Activated CD4-positive, alpha-beta T cell treated with anti-CD3 and anti-CD28 coated beads, Interleukin-2, amount 10 ng/mL, durations not matched to agents 7 days and 5 days (primary cell): ENCODE measurements around the gene STYXL1. TPM values are rescaled to one million over a fixed set of nuclear protein-coding genes. Genes with fewer than 3 reads are reported as not detected.

ENCODE experiments used
- CTCF ChIA-PET: fragments of 350-600 bp; sonication (Branson Sonifier 250); formaldehyde crosslinking; loops from one replicate; lab custom pipeline; 2021; ENCODE audit warnings: antibody characterized with exemption; lab: Charles Lee
- POLR2A ChIA-PET: fragments of 350-600 bp; sonication (Branson Sonifier 250); formaldehyde crosslinking; loops from one replicate; lab custom pipeline; 2021; ENCODE audit warnings: antibody characterized with exemption; lab: Charles Lee
- DNase-seq: peaks from one replicate; pipeline ENCODE4 v3.0.0-alpha.2; 2020
- H3K27ac Mint-ChIP-seq: one replicate; pipeline ENCODE4 v1.8.0; 2021; ENCODE audit warnings: mild to moderate bottlenecking, moderate library complexity, mixed read lengths
- H3K27me3 Mint-ChIP-seq: one replicate; pipeline ENCODE4 v1.8.0; 2021; ENCODE audit warnings: mixed read lengths
- H3K36me3 Mint-ChIP-seq: one replicate; pipeline ENCODE4 v1.8.0; 2021; ENCODE audit warnings: low read depth, mixed read lengths
- H3K4me1 Mint-ChIP-seq: one replicate; pipeline ENCODE4 v1.8.0; 2021; ENCODE audit warnings: mixed read lengths
- H3K4me3 Mint-ChIP-seq: one replicate; pipeline ENCODE4 v1.8.0; 2021; ENCODE audit warnings: mild to moderate bottlenecking, moderate library complexity, mixed read lengths
- H3K9me3 Mint-ChIP-seq: one replicate; pipeline ENCODE4 v1.8.0; 2021; ENCODE audit warnings: mixed read lengths
- total RNA-seq, 2 experiments: library from RNA; stranded (reverse); gene quantifications; one replicate each; pipeline ENCODE4 v1.2.3, GENCODE V29; 2021

The STYXL1 gene
- total RNA-seq, 2 experiments from 2014 or later = 39.1 to 40.3 TPM

DNA sequence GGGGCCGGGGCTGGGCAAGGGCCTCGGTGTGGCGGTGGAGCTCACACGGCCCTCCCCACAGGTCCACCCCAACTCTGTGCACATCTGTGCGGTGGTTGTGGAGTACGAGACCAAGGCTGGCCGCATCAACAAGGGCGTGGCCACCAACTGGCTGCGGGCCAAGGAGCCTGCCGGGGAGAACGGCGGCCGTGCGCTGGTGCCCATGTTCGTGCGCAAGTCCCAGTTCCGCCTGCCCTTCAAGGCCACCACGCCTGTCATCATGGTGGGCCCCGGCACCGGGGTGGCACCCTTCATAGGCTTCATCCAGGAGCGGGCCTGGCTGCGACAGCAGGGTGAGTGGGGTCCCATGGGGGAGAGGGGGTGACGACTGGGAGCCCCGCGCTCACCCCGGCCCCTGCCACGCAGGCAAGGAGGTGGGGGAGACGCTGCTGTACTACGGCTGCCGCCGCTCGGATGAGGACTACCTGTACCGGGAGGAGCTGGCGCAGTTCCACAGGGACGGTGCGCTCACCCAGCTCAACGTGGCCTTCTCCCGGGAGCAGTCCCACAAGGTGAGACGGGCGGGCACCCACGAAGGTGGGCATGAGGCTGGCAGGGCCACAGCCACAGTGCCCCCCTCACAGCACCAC, 62.2 kb downstream of the STYXL1 start:
- Mint-ChIP-seq H3K27me3 (no peaks in the 10 kb centered on the region), H3K4me1 (peaks cover 2% of the 10 kb centered on the region), H3K36me3 (peaks cover 3% of the 10 kb centered on the region), H3K27ac (no peak overlapping the region), H3K9me3 (no peaks in the 10 kb centered on the region), H3K4me3 (no peak overlapping the region)
- POLR2A ChIA-PET = no interaction called here
- CTCF ChIA-PET = interaction anchor here (1.4 kb wide), 1 partner anchor 15 kb away, joined by 4 read pairs; no protein-coding TSS in a partner anchor
- no peak for DNase-seq

DNA sequence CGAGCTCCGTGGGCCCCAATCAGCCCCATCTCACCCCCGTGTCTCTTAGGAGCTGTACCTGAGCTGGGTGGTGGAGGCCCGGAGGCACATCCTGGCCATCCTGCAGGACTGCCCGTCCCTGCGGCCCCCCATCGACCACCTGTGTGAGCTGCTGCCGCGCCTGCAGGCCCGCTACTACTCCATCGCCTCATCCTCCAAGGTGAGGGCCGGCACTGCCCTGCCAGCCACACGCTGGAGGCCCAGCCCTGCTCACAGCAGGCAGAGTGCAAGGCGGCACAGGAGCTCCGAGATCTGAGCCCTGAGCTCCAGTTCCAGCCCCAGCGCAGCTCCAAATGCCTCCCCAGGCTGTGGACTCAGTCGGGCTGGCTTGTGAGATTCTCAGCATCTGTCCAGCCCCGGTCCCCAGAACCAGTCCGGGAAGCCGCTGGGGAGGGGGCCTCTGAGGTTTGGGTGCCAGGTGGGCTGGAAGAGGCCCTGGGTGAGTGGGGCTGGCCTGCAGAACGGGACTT, 62.7 kb downstream of the STYXL1 start:
- CTCF ChIA-PET = interaction anchor here (1.4 to 1.5 kb wide), 2 partner anchors 10 to 15 kb away, joined by 3 to 4 read pairs; partner anchors contain the start of gene TMEM120A

DNA sequence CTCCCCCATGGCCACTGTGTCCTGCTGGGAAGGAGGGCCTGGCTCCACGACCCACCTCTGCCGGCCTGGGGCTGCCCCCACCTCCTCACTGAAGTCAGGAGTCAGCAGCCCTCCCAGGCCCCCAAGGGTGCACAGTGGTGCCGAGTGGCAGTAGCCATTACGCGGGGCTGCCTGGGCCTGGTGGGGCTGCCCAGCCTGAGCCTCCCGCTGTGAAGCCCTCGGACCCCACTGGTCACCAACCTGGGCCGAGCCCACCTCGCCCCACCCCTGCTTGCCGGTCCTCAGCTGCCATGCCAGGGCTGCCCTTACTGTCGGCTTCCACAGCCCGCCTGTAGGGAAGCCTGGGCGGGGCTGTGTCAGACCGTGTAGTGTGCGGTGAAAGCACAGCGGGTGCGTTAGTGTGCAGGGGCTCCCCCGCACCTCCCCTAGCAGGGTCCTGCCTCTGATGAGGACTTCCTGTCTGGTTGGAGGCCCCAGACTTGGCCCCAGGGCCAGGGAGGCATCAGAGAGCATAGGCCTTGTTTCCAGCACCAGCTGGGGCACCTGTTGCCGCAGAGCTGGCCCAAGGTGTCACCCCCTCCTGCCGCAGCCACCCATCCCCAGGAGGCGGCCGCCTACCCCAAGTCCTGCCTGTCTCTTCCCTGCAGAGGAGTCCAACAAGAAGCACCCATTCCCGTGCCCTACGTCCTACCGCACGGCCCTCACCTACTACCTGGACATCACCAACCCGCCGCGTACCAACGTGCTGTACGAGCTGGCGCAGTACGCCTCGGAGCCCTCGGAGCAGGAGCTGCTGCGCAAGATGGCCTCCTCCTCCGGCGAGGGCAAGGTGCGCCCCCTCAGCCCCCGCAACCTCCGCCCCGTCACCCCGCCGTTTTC, 63.4 kb downstream of the STYXL1 start:
- no peak overlapping the region for H3K4me3 Mint-ChIP-seq
- H3K9me3 Mint-ChIP-seq = no peaks in the 10 kb centered on the region
- H3K27me3 Mint-ChIP-seq = no peaks in the 10 kb centered on the region
- H3K4me1 Mint-ChIP-seq = no peaks in the 10 kb centered on the region
- H3K27ac Mint-ChIP-seq = no peak overlapping the region
- CTCF ChIA-PET = interaction anchor here (1.4 to 1.5 kb wide), 2 partner anchors 11 to 14 kb away, joined by 3 to 4 read pairs; partner anchors contain the start of gene TMEM120A
- H3K36me3 Mint-ChIP-seq = peaks cover 3% of the 10 kb centered on the region
- POLR2A ChIA-PET = no interaction called here
- DNase-seq = no peak

More for the DNA sequence above, 62.7 kb downstream of the STYXL1 start:
- POLR2A ChIA-PET = no interaction called here
- Mint-ChIP-seq H3K27me3 (no peaks in the 10 kb centered on the region), H3K9me3 (no peaks in the 10 kb centered on the region), H3K4me1 (peaks cover 2% of the 10 kb centered on the region), H3K4me3 (no peak overlapping the region), H3K36me3 (peaks cover 3% of the 10 kb centered on the region), H3K27ac (no peak overlapping the region)
- no peak for DNase-seq

DNA sequence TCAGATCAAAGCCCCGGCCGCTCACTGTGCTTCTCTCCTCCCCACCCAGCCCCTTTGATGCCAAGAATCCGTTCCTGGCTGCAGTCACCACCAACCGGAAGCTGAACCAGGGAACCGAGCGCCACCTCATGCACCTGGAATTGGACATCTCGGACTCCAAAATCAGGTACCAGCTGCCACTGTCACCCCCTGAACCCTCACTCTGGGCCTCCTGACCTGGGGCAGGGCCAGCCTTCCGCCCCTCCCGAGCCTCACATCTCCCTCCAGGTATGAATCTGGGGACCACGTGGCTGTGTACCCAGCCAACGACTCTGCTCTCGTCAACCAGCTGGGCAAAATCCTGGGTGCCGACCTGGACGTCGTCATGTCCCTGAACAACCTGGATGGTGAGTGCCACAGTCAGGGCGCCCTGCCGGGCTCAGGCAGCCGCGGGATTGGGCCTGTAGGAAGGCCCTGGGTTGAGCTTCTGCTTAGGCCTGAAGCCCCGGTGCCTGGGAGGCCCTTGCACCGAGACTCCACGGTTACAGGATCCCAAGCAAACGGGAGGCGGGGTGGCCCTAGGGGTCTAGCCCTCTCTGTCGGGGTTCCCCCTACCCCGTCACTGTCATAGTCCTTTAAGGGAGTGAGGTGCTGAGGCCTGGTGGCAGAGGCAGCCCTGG, 64.2 kb downstream of the STYXL1 start:
- Mint-ChIP-seq H3K4me1 (no peaks in the 10 kb centered on the region), H3K27me3 (no peaks in the 10 kb centered on the region), H3K36me3 (peaks cover 3% of the 10 kb centered on the region), H3K4me3 (no peak overlapping the region), H3K27ac (no peak overlapping the region), H3K9me3 (no peaks in the 10 kb centered on the region)
- DNase-seq = no peak
- ChIA-PET POLR2A (no interaction called here), CTCF (interaction anchor here (1.5 kb wide), 1 partner anchor 11 kb away, joined by 3 read pairs; the partner anchor contains the start of gene TMEM120A)

DNA sequence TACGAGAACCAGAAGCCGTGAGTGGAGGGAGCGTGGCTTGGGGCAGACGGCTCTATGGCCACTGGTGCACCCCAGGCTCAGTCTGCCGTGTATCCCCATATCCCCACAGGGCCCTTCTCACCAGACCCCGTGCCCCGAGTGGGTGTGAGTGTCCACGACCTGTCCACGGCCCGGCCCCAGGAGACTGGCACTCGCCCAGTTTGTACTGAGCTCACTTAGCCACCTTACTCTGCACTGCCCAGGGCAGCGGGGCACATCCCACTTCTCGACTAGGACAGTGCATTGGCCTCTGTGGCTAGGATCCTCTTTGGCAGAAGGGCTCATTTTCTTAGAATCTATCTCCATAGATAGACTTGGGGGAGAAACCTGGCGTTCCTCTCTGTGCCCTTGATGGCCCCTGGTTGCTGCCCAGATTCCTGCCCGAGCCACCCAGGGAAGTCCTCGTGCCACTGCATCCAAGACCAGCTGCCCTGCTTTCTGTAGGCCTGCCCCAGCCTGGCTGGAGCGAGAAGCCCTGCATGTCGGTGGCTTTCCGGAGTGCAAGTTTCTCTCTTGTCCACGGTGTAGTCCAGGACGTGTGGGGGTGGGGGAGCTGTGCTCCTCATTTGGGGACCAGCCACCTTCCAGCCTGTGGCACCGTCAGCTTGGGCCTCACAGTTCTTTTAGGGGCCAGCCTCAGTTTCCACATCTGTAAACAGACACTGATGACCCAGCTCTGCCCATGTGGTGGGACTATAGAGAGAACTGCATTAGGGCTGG, 65.3 kb downstream of the STYXL1 start:
- H3K27ac Mint-ChIP-seq = no peak overlapping the region
- no peaks in the 10 kb centered on the region for H3K9me3 Mint-ChIP-seq
- no peaks in the 10 kb centered on the region for H3K27me3 Mint-ChIP-seq
- peaks cover 3% of the 10 kb centered on the region for H3K36me3 Mint-ChIP-seq
- ChIA-PET CTCF (interaction anchor here (1.9 kb wide), 1 partner anchor 10 kb away, joined by 4 read pairs; no protein-coding TSS in a partner anchor), POLR2A (no interaction called here)
- no peak overlapping the region for H3K4me3 Mint-ChIP-seq
- H3K4me1 Mint-ChIP-seq = no peaks in the 10 kb centered on the region
- no peak for DNase-seq

DNA sequence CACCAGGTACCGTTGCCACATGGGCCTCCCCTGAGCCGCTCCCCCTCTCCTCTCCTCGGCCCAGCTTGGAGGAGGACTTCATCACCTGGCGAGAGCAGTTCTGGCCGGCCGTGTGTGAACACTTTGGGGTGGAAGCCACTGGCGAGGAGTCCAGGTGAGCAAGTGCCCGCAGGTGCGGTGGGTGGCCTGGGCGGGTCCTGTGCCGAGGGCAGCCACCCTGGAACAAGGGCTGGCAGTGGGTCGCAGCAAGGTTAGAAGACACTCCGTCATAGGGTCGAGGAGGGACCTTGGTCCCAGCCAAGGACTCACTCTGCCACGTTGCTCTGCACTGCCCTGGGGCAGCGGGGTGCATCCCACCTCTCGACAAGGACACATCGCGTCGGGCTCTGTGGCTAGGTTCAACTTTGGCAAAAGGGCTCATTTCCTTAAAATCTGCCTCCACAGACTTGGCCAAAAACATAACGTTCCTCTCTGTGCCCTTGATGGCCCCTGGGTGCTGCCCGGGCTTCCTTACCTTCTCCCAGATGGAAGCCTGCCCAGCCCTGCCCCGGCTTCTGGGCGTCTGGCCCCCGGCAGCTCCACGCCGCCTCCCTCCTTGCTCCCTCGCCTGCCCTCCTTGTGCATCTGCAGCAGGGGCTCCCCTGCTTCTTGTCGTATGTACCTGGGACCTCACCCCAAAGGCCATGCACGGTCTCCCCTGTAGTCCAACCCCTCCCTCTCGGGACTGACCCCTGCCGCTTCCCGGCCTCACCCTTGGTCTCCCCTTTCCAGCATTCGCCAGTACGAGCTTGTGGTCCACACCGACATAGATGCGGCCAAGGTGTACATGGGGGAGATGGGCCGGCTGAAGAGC, 66.1 kb downstream of the STYXL1 start:
- H3K4me3 Mint-ChIP-seq = no peak overlapping the region
- POLR2A ChIA-PET = no interaction called here
- no peak overlapping the region for H3K27ac Mint-ChIP-seq
- no peaks in the 10 kb centered on the region for H3K4me1 Mint-ChIP-seq
- CTCF ChIA-PET = interaction anchor here (1.9 kb wide), 1 partner anchor 9 kb away, joined by 4 read pairs; no protein-coding TSS in a partner anchor
- no peaks in the 10 kb centered on the region for H3K9me3 Mint-ChIP-seq
- no peaks in the 10 kb centered on the region for H3K27me3 Mint-ChIP-seq
- no peak for DNase-seq
- H3K36me3 Mint-ChIP-seq = peaks cover under 1% of the 10 kb centered on the region

DNA sequence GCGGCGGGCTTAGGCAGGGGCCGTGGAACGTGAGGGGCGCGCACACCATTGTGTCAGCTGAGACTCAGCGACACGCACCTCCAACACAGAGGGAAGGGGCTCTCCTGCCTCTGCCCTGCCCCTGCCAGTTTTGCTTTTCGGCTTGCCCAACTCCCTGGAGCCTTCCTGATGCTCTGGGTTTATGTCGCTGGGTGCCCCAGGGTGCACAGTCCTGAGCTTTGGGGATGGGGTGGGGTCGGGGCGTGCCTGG, 66.7 kb downstream of the STYXL1 start:
- POLR2A ChIA-PET = no interaction called here
- Mint-ChIP-seq H3K4me1 (no peaks in the 10 kb centered on the region), H3K27ac (no peak overlapping the region), H3K36me3 (no peaks in the 10 kb centered on the region), H3K9me3 (no peaks in the 10 kb centered on the region), H3K27me3 (no peaks in the 10 kb centered on the region), H3K4me3 (no peak overlapping the region)
- CTCF ChIA-PET = interaction anchor here (1.2 kb wide), 1 partner anchor 71 kb away, joined by 3 read pairs; no protein-coding TSS in a partner anchor
- DNase-seq = no peak

DNA sequence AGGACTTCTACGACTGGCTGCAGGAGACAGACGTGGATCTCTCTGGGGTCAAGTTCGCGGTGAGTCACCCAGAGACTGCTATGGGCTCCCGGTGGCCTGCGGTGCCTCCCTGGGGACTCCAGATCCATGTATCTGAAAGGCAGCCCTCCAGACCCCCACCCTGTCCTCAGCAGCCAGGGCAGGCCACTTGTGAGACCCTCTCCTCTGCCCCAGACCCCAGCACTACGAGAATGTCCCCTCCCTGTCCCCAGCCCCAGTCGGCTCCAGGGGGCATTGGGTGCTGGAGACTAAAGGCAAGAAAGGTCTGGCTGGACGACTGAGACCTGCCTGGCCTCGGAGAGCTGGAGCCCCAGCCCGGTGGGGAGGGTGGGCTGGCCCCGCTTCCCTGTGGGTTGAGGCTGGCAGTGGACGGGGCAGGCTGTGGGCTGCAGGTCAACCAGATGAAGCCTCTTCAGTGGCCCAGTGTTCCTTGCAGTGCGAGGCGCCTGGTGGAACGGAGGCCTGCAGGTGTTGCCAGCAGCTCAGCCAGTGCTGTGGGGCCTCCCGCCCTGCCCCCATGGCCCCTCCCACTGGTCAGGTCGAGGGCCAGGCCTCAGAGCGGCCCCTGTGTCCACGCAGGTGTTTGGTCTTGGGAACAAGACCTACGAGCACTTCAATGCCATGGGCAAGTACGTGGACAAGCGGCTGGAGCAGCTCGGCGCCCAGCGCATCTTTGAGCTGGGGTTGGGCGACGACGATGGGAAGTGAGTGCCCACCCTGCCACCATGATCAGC, 67.2 kb downstream of the STYXL1 start:
- ChIA-PET POLR2A (no interaction called here), CTCF (interaction anchor here (1.2 kb wide), 1 partner anchor 72 kb away, joined by 3 read pairs; no protein-coding TSS in a partner anchor)
- no peaks in the 10 kb centered on the region for H3K4me1 Mint-ChIP-seq
- no peaks in the 10 kb centered on the region for H3K9me3 Mint-ChIP-seq
- no peak for DNase-seq
- no peaks in the 10 kb centered on the region for H3K27me3 Mint-ChIP-seq
- H3K36me3 Mint-ChIP-seq = no peaks in the 10 kb centered on the region
- H3K4me3 Mint-ChIP-seq = no peak overlapping the region
- H3K27ac Mint-ChIP-seq = no peak overlapping the region

DNA sequence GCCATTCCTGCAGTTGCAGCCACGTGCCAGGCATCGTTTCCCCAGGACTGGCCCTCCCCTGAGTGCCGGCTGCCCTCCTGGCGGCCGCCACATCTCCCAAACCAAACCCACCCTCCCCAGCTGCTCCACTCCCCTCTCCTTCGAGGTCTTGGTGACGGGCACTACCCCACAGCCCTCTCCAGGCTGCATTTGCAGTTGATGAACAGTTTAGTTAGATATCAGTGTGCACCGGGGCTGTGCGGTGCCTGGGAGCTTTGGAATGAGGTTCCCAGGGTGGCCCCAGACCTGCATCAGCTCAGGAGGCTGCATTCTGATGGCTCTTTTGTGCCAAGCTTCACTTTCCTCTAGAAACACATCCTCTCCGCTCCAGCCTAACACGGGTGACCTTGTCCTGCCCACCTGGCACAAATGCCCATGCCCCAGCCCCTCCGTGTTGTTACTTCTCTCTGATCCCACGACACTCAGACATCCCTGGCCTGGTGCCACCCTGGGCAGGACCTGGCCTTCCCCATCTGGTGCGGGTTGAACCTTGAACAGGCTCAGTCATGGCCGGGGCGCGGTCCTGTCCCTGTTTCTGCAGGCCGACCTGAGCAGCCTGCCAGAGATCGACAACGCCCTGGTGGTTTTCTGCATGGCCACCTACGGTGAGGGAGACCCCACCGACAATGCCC, 67.9 kb downstream of the STYXL1 start:
- ChIA-PET POLR2A (no interaction called here), CTCF (interaction anchor here (1.2 kb wide), 1 partner anchor 72 kb away, joined by 3 read pairs; no protein-coding TSS in a partner anchor)
- Mint-ChIP-seq H3K36me3 (no peaks in the 10 kb centered on the region), H3K9me3 (no peaks in the 10 kb centered on the region), H3K27me3 (no peaks in the 10 kb centered on the region), H3K27ac (no peak overlapping the region), H3K4me3 (no peak overlapping the region), H3K4me1 (no peaks in the 10 kb centered on the region)
- DNase-seq = no peak

DNA sequence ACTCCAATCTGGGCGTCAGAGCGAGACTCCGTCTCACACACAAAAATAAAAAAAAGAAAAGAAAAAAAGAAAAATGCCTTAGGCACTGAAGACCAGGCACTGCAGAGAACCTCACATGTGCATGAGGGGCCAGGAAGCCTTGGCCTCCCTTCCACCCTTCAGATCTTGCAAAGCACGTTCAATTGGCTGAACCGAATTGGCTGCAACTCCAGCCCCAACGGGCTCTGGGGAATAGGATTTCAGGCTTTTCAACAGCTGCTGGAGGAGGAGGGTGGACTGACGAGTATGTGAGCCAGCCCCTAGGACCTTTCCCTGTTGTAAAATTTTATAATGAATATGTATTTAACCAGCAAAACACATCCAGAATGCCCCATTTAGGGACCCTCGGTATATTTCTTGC, 70.1 kb downstream of the STYXL1 start:
- Mint-ChIP-seq H3K9me3 (no peaks in the 10 kb centered on the region), H3K4me3 (no peak overlapping the region), H3K36me3 (peaks cover 6% of the 10 kb centered on the region), H3K27ac (no peak overlapping the region), H3K4me1 (no peaks in the 10 kb centered on the region), H3K27me3 (no peaks in the 10 kb centered on the region)
- ChIA-PET CTCF (interaction anchor here (1.7 kb wide), 1 partner anchor 10 kb away, joined by 3 read pairs; no protein-coding TSS in a partner anchor), POLR2A (interaction anchor here (0.7 kb wide), 1 partner anchor 39 kb away, joined by 3 read pairs; no protein-coding TSS in a partner anchor)
- no peak for DNase-seq
